DND-41 (cell line): Measurements from ENCODE around the gene PPARD.

Experiments used
- ATAC-seq: fragments of 200-7000 bp; cut with Tn5 transposase; 3 replicates; pipeline ENCODE4 v1.9.1; 2021; ENCODE audit warnings: low read depth; ENCODE audit not compliant: insufficient read depth
- DNase-seq: peaks from one replicate; pipeline ENCODE4 v3.0.0-alpha.2; 2020
- H2AFZ ChIP-seq: 2 replicates; pipeline ENCODE4 v1.6.0; 2012; ENCODE audit warnings: low read depth, low read length
- H3K27ac ChIP-seq: 2 replicates; pipeline ENCODE4 v1.5.1; 2012; ENCODE audit warnings: low read length, inconsistent platforms
- H3K27me3 ChIP-seq: fragments of 200-600 bp; sonication (generic); 2 replicates; pipeline ENCODE4 v1.6.0; 2012; ENCODE audit warnings: low read length, mild to moderate bottlenecking, inconsistent platforms; ENCODE audit not compliant: insufficient read depth, poor library complexity
- H3K36me3 ChIP-seq: 2 replicates; pipeline ENCODE4 v1.5.1; 2012; ENCODE audit warnings: low read length, inconsistent platforms; ENCODE audit not compliant: insufficient read depth
- H3K4me1 ChIP-seq: 2 replicates; pipeline ENCODE4 v1.5.1; 2012; ENCODE audit warnings: mild to moderate bottlenecking, low read length; ENCODE audit not compliant: insufficient read depth
- H3K4me2 ChIP-seq: 2 replicates; pipeline ENCODE4 v1.6.0; 2012; ENCODE audit warnings: mild to moderate bottlenecking, moderate library complexity, low read length, inconsistent platforms; ENCODE audit not compliant: insufficient read depth
- H3K4me3 ChIP-seq, 2 experiments: fragments of 200-600 bp in 1 of 2; shearing (Covaris generic) in 1 of 2; 2 replicates each; pipeline ENCODE4 v1.5.1; 2012 to 2016; ENCODE audit warnings: inconsistent platforms in 2 of 2, low read length in 2 of 2, mild to moderate bottlenecking in 2 of 2, low read depth in 1 of 2, moderate library complexity in 1 of 2
- H3K79me2 ChIP-seq: 2 replicates; pipeline ENCODE4 v1.6.0; 2012; ENCODE audit warnings: low read length, inconsistent platforms; ENCODE audit not compliant: insufficient read depth
- H3K9ac ChIP-seq: 2 replicates; pipeline ENCODE4 v1.6.0; 2012; ENCODE audit warnings: low read depth, mild to moderate bottlenecking, inconsistent platforms, low read length, moderate library complexity
- H3K9me3 ChIP-seq: 2 replicates; pipeline ENCODE4 v1.5.1; 2012; ENCODE audit warnings: low read length, moderate library complexity, mild to moderate bottlenecking, inconsistent platforms; ENCODE audit not compliant: insufficient read depth, severe bottlenecking
- H4K20me1 ChIP-seq: 2 replicates; pipeline ENCODE4 v1.6.0; 2012; ENCODE audit warnings: low read length; ENCODE audit not compliant: insufficient read depth
- CTCF ChIP-seq: IDR thresholded peaks from 2 replicates; pipeline ENCODE4 v1.5.1; 2012; ENCODE audit warnings: borderline replicate concordance, low read length, moderate library complexity, mild to moderate bottlenecking; ENCODE audit not compliant: poor library complexity, severe bottlenecking; ENCODE audit errors: extremely low read depth
- EZH2 ChIP-seq: IDR thresholded peaks from 3 replicates; pipeline ENCODE4 v1.6.1; 2012; ENCODE audit warnings: borderline replicate concordance, low read depth, mild to moderate bottlenecking, moderate library complexity, low read length, inconsistent platforms; ENCODE audit not compliant: severe bottlenecking

The PPARD gene

GRCh38 chr6:35453236-35453635, 110.9 kb downstream of the PPARD start:
- H3K27ac ChIP-seq: no peak overlapping the region
- peaks cover 24% of the 10 kb centered on the region for H3K4me1 ChIP-seq
- peak overlapping the region; percentile 77 for H2AFZ ChIP-seq

GRCh38 chr6:35454391-35455110, 112.2 kb downstream of the PPARD start:
- Histone ChIP-seq H3K36me3 (peaks cover 31% of the 10 kb centered on the region), H3K4me3 (no peak overlapping the region), H3K9me3 (no peaks in the 10 kb centered on the region), H4K20me1 (peaks cover 11% of the 10 kb centered on the region; the same call in 1 of the 2 replicates), H3K27ac (no peak overlapping the region), H3K79me2 (no peaks in the 10 kb centered on the region), H3K27me3 (no peaks in the 10 kb centered on the region), H2AFZ (no peak overlapping the region), H3K9ac (peak overlapping the region; percentile 58; the same call in 1 of the 2 replicates), H3K4me1 (peaks cover 24% of the 10 kb centered on the region), H3K4me2 (peak overlapping the region; percentile 12; the same call in 1 of the 2 replicates)
- ATAC-seq: no peak
- TF ChIP-seq EZH2 (no peak), CTCF (no peak)
- no peak for DNase-seq

More at GRCh38 chr6:35453236-35453635, 110.9 kb downstream of the PPARD start:
- TF ChIP-seq EZH2 (no peak), CTCF (no peak)
- Histone ChIP-seq H3K36me3 (peaks cover 24% of the 10 kb centered on the region), H3K4me2 (peak overlapping the region; percentile 80), H3K9me3 (no peaks in the 10 kb centered on the region), H3K4me3 (peak overlapping the region; percentile 43 to 59; a peak in 3 of 4 replicates), H4K20me1 (peaks cover 11% of the 10 kb centered on the region; the same call in 1 of the 2 replicates), H3K9ac (peak overlapping the region; percentile 58), H3K79me2 (no peaks in the 10 kb centered on the region), H3K27me3 (no peaks in the 10 kb centered on the region)
- ATAC-seq: no peak
- DNase-seq: no peak

- ATAC-seq (no peak), DNase-seq (no peak)
- Histone ChIP-seq H3K79me2 (no peaks in the 10 kb centered on the region), H3K9ac (no peak overlapping the region), H3K4me3 (no peak overlapping the region), H3K9me3 (no peaks in the 10 kb centered on the region), H3K36me3 (peaks cover 49% of the 10 kb centered on the region), H3K27me3 (no peaks in the 10 kb centered on the region), H4K20me1 (peaks cover 11% of the 10 kb centered on the region; the same call in 1 of the 2 replicates), H3K4me1 (peaks cover 11% of the 10 kb centered on the region), H2AFZ (no peak overlapping the region), H3K4me2 (no peak overlapping the region), H3K27ac (no peak overlapping the region)
- no peak for TF ChIP-seq CTCF
Observed at GRCh38 chr6:35457907-35458306, 115.5 kb downstream of the PPARD start.

- DNase-seq: no peak
- Histone ChIP-seq H3K27ac (no peak overlapping the region), H3K4me1 (no peaks in the 10 kb centered on the region), H3K79me2 (no peaks in the 10 kb centered on the region), H4K20me1 (peaks cover 7% of the 10 kb centered on the region; the same call in 1 of the 2 replicates), H3K9me3 (no peaks in the 10 kb centered on the region), H3K4me2 (no peak overlapping the region), H3K9ac (no peak overlapping the region), H2AFZ (no peak overlapping the region), H3K36me3 (peaks cover 43% of the 10 kb centered on the region), H3K27me3 (no peaks in the 10 kb centered on the region), H3K4me3 (no peak overlapping the region)
- ATAC-seq: no peak
- TF ChIP-seq EZH2 (no peak), CTCF (no peak)
Observed at GRCh38 chr6:35461270-35461669, 118.9 kb downstream of the PPARD start.
